Activated gamma-delta T cell (primary cell): Measurements from ENCODE around the gene NFKBIZ.
"Not testable (repeated sequence)": the region's sequence is repeated elsewhere in the genome, so short reads cannot be mapped to it uniquely, and the experiment has no call there.

Source experiments
- DNase-seq: peaks from one replicate; lab custom pipeline; 2025; lab: John Stamatoyannopoulos, UW

Gene NFKBIZ

GRCh38 chr3:101851072-101851770, 1.9 kb downstream of the NFKBIZ start:
- DNase-seq = no peak

DNA sequence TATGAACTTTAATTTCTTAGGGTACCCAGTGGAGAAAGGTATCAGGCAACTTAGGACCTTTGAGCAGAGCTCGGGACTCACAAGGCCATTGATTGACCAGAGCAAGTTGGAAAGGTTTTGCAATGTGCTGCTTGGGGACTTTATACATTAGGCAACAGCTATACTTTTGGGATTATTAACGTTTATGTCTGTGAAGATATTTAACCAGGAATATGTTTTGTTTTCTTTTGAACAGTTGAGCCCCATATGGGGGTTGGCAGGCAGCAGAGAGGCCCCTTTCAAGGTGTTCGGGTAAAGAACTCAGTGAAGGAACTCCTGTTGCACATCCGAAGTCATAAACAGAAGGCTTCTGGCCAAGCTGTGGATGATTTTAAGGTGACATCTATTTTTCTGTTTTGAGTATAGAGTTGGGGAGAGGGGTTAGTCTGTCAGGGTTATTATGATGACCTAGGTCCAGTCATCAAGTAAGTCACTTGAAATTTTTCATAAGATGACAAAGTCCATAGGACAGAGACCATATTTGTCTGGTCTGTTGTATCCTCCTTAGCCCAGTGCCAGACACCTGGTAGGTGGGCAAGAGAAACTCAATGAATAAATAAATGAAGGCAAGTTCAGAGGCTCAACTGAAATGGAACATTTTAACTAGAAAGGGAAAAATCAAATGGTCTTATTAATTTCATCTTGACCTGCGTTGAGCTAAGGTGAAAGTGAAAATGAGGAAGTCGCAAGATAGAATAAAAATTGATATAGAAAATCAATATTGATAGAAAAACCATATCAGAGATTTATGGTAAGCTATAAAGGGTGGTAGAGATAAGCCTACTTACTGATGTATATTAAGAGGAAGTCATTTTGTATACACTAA, 2.8 kb downstream of the NFKBIZ start:
- no peak for DNase-seq

DNA sequence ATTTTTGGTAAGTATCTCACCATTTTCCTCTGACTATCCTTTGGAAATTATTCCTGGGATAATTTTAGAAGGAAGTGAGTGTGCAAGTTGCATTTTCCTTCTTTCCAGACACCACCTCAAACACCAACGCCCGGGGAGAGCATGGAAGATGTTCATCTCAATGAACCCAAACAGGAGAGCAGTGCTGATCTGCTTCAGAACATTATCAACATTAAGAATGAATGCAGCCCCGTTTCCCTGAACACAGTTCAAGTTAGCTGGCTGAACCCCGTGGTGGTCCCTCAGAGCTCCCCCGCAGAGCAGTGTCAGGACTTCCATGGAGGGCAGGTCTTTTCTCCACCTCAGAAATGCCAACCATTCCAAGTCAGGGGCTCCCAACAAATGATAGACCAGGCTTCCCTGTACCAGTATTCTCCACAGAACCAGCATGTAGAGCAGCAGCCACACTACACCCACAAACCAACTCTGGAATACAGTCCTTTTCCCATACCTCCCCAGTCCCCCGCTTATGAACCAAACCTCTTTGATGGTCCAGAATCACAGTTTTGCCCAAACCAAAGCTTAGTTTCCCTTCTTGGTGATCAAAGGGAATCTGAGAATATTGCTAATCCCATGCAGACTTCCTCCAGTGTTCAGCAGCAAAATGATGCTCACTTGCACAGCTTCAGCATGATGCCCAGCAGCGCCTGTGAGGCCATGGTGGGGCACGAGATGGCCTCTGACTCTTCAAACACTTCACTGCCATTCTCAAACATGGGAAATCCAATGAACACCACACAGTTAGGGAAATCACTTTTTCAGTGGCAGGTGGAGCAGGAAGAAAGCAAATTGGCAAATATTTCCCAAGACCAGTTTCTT, 3.9 kb downstream of the NFKBIZ start:
- no peak for DNase-seq

DNA sequence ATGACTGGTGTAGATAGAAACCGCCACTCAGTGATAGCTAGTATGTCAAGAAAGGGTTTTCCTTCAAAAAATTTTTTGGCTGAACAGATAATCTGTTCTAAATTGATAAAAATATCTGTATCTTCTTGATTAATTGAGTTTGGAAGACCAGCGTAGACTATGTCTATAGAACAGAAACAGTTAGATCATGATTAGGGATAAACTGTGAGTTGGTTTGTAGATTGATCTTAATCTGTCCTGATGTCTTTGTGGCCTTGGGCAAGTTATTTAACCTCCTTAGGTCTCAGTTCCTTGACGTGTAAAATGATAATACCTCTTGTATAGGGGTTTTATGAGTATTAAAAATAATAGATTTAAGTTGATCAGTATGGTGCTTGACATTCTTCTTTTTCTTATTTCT, 4.7 kb downstream of the NFKBIZ start:
- no peak for DNase-seq

GRCh38 chr3:101854608-101855304, 5.4 kb downstream of the NFKBIZ start:
- DNase-seq = no peak

DNA sequence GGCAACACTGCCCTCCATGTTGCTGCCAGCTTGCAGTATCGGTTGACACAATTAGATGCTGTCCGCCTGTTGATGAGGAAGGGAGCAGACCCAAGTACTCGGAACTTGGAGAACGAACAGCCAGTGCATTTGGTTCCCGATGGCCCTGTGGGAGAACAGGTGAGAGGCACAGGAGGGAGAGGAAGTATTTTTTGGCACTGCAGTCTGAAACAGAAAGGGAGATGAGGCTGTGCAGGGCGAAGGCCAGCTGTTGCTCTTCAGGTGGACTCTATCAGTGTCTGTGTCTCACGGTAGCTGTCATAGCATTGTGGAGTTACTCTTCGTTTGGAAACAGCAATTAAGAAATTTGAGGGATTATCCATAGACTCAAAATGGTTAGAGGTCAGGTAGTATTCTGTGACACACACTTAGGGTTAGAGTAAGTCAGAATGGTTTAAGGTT, 8.0 kb downstream of the NFKBIZ start:
- no peak for DNase-seq

DNA sequence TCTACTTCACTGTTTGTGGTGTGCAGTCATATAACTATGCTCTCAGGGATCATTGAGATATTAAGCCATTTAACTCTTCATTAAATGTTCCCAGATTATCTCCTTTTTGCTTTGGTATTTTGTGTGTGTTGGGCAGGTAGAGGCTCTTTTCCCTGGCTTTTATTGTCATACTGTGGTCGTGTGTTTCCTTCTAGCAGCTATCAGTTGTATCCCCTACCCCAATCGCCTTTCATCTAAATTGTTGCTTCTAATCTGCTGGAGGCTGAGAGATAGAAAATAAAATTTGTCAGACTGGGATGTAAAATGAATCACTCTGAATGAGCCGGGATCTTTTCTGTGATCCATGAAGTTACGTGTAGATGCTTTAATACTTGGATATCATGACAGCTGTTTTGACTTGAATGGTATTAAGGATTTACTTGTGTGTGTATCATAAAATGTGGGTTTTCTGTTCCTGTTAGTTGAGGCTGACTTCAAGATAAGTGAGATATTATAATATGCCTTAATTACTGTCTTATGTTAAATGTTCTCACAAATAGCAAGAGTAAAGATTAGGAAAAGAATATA, 9.2 kb downstream of the NFKBIZ start:
- no peak for DNase-seq

DNA sequence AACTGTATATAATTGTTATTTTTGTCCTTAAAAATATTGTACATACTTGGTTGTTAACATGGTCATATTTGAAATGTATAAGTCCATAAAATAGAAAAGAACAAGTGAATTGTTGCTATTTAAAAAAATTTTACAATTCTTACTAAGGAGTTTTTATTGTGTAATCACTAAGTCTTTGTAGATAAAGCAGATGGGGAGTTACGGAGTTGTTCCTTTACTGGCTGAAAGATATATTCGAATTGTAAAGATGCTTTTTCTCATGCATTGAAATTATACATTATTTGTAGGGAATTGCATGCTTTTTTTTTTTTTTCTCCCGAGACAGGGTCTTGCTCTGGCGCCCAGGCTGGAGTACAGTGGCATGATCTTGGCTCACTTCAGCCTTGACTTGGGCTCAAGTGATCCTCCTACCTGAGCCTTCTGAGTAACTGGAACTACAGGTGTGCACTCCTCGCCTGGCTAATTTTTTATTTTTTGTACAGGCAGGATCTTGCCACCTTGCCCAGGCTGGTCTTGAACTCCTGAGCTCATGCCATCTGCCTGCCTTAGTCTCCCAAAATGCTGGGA, 10.7 kb downstream of the NFKBIZ start:
- no peak for DNase-seq

DNA sequence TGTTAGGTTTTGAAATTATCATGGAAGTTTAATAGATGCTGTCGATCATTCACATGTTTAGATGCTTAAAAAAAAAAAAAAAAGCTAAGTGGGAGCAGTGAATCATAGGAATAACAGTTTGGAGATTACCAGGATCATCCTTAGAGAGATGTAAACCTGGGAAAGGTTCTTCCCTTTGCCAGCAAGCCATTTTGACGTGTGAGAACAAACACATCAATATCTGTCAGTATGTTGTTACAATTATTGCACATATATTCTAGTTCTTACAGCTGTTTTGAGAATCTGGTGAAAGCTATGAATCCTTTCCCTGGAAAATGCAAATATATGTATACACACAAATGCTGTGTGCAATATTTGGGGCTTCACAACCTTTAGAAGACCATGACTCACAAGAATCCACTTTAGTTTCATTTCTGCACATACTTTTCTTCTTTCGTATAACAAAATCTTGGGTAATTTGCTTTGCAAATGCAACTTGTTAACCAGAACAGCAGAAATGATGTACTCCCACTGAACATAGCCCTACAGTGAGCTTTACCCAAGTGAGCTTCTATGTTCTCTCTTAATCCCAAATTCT, 12.0 kb downstream of the NFKBIZ start:
- DNase-seq = no peak

- DNase-seq = no peak
These were observed 12.6 kb downstream of the NFKBIZ start for GRCh38 chr3:101861789-101862415.

GRCh38 chr3:101862416-101863165, 13.3 kb downstream of the NFKBIZ start:
- no peak for DNase-seq

- DNase-seq = not testable (repeated sequence)
These were observed 15.6 kb downstream of the NFKBIZ start for GRCh38 chr3:101864926-101865325.

DNA sequence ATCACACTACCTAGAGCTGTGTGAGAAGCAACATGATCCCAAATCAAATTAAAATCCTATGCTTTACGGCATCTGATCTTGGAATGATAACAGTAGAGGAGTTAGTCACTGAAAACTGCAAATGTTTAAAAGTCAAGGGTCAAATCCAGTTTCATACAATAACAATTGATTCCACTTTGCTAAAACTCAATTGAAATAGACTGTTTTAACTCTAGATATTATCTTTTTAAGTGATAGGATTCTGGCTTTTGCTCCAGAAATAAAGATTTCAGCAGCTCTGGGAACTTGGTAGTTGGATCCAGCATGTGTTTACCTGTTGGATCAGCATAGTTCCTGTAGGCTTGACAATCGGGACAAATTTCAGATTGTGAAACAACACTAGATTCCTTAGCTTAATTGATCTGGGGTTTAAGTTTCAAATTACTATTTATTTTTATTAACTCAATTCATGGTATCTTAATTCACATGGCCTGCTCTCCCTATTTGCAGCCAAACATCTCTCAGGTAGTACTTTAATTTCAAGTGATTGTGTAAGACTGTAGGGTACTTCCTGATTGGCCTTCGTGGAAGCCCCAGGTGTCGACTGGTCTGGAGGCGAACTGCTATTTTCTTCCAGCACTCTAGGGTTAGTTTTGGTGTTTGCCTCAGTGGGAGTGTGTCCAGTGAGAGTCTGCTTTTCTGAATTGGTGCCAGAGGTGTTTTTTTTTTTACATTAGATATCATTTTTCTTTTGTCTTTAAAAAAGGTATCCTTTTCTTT, 16.6 kb downstream of the NFKBIZ start:
- DNase-seq = no peak

- DNase-seq = no peak
These were observed 18.2 kb downstream of the NFKBIZ start for GRCh38 chr3:101867511-101867910.

GRCh38 chr3:101867996-101868395, 18.7 kb downstream of the NFKBIZ start:
- no peak for DNase-seq

- DNase-seq = no peak
These were observed 19.5 kb downstream of the NFKBIZ start for GRCh38 chr3:101868534-101869464.

DNA sequence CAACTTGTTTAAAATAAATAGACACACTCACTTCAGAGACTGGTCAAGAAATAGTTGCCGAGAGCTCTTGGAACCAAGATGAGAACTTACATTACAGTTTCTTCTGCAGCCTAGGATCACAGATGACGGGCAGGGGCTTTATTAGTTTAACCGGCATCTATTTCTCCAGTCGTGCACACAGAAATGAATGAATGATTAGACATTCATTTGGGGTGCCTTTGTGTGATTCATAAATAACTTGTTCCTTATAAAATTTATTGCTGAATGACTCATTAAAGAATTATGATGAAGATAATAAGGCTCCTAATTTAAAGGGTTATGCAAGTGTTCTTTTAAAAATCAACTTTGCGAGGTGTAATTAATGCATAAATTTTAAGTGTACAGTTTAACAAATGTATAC, 20.8 kb downstream of the NFKBIZ start:
- DNase-seq = no peak

- DNase-seq = no peak
These were observed 24.3 kb downstream of the NFKBIZ start for GRCh38 chr3:101873619-101874018.
